HL-60/S4 (cell line): ENCODE measurements around the gene DCAKD.
"Not testable (repeated sequence)": the region's sequence is repeated elsewhere in the genome, so short reads cannot be mapped to it uniquely, and the experiment has no call there.

ENCODE experiments used
- in situ Hi-C: fragments of 300-500 bp; cut with MboI; formaldehyde crosslinking; loops from 2 replicates; pipeline ENCODE4 v1.14.3; 2022; ENCODE audit warnings: low sequenced_read_pairs

DCAKD gene

GRCh38 chr17:45067637-45068036 lies 16.2 kb upstream of the DCAKD start:
- in situ Hi-C loops, result no loop called here

- in situ Hi-C loops, result no loop called here
These were observed 11.8 kb upstream of the DCAKD start for GRCh38 chr17:45063198-45063597.

DNA sequence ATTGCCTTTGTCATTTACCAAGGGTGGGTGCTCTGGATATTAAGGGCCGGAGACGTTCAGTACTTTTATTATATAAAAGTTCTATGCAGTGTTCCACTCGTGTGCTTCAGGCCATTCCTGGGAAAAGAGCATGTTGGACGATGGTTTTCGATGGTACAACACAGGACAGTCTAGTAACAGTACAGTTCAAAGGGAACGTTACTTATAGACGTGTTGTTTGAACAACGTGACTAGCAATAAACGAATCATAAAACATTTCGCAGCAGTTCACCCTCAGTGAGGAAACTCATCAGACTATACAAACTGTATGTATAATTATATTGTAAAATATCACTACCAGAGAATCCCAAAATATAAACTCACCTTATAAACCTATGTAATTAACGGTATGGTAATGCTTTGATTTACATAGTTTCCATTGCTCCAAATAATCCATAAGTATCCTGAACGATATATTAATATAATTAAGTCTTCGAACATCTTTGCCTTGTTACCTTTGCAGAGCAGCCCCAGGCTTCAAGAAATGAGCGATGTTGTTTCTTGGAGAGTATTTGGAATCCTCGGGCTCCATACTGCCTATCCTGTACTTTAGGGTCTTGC lies 10.3 kb upstream of the DCAKD start:
- in situ Hi-C loops, result no loop called here

GRCh38 chr17:45060797-45061605 lies 9.6 kb upstream of the DCAKD start, which contains the start of gene NMT1:
Gene NMT1, plus strand, starts transcription at chr17:45061317. Its CDS starts 13 bp downstream, at chr17:45061330.
- in situ Hi-C loops, result no loop called here

DNA sequence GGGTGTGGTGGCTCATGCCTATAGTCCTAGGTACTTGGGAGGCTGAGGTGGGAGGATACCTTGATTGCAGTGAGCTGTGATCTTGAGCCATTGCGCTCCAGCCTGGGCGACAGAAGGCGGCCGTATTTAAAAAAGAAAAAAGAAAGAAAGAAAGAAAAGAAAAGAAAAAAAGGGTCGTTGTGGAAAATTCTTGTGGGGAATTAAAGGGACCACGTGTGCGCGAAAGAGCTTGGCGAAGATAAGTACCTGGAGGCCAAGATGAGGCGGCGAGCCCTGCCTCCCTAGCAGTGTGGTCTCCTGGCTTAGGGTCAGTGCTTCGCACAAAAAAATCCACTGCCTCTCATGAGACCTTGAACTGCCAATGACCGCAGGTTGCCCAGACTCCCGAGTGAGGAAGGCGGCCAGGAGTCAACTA lies 9.0 kb upstream of the DCAKD start:
- in situ Hi-C loops, result no loop called here

DNA sequence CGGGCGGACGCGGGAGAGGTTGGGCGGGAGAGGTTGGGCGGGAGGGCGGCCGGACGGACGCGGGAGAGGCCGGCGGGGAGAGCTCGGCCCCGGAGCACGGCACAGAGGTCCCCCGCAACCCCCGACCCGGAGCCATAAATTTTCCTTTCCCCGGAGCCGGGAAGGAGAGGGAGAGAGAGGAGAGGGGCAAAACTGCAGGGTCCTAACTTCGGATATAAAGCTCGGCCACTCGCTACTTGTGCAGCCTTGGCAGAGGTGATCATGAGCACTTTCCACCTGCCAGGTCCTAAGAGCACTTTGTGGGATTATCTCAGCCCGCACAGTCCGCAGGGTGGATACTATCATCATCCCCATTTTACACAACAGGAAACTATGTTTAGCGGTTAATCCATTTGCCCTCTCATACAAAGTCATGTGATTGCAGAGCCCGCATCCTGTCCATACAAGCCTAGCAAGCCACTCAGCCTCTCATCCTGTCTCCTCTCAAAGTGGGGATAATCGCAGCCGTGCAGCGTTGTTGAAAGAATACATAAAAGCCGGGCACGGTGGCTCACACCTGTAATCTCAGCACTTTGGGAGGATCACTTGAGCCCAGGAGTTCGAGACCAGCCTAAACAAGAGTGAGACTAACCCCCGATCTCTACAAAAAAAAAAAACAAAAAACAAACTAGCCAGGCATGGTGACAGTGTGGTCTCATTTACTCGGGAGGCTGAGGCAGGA lies 780 bp upstream of the DCAKD start:
- in situ Hi-C loops, result no loop called here

DNA sequence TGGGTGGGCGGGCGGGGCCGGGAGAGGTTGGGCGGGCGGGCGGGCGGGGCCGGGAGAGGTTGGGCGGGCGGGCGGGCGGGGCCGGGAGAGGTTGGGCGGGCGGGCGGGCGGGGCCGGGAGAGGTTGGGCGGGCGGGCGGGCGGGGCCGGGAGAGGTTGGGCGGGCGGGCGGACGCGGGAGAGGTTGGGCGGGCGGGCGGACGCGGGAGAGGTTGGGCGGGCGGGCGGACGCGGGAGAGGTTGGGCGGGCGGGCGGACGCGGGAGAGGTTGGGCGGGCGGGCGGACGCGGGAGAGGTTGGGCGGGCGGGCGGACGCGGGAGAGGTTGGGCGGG lies 254 bp upstream of the DCAKD start:
- in situ Hi-C loops, result not testable (repeated sequence)

GRCh38 chr17:45050481-45051059 lies 862 bp downstream of the DCAKD start:
- in situ Hi-C loops, result no loop called here

- in situ Hi-C loops, result no loop called here
These were observed 2.5 kb downstream of the DCAKD start for GRCh38 chr17:45048795-45049563.

DNA sequence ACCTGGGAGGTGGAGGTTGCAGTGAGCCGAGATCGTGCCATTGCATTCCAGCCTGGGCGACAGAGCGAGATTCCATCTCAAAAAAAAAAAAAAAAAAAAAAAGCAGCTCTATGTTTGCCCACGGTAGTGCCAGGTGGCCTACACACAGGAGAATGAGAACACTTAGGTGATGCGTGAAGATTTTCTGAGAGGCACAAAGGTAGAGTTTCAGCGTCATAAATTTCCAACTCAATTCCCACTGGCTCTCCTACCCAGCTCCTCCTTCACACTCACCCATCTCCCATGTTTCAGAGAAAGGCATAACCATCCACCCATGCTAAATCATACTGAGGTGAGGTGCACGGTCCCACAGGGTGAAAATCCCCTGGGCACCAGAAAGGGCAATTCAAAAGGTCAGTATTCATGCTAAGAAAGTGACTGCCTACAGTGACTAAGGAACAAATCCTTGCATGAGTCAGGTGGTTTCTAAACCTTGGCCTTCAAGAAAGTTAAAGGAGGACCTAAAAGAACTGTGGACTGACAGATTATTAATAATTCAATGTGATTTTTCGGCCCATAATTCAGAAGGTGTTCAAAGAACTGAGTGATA lies 4.8 kb downstream of the DCAKD start:
- in situ Hi-C loops, result no loop called here

GRCh38 chr17:45043813-45044540 lies 7.5 kb downstream of the DCAKD start:
- in situ Hi-C loops, result no loop called here

DNA sequence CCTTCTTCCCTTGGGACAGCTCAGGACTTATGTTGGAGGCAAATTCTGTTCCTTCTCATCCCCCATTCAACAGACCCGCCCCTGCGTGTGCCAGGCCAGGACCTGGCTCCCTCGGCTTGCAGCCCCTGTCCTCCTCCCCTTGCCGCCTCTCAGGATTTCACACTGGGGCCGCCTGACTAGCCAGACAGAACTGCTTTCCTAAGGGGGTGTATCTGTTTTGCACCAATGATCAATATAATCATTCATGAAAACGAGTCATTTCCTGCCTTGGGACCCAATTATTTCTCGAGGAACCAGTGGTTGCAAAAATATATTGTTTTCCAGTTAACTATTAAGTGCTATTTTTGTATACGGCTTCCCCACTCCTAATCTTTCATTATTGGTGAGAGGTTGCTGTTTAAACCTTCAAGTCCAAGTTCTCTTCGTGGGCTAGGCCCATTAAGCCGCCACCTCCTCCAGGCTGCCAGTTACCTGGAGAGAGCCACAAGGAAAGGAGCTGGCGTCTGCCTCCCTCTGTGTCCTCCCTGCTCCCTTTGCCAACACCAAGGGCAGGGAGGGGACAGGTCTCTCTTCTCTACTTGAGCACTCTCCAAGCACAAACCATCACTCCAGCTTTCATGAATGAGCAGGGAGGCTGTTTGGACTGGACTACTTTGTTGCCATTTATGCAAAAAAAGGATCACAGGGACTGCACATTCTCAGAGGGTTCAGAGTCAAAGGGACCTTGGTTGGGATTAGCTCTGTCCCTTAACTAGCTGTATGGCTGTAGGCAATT lies 8.9 kb downstream of the DCAKD start:
- in situ Hi-C loops, result no loop called here

- in situ Hi-C loops, result no loop called here
These were observed 11.0 kb downstream of the DCAKD start for GRCh38 chr17:45040459-45040858.

DNA sequence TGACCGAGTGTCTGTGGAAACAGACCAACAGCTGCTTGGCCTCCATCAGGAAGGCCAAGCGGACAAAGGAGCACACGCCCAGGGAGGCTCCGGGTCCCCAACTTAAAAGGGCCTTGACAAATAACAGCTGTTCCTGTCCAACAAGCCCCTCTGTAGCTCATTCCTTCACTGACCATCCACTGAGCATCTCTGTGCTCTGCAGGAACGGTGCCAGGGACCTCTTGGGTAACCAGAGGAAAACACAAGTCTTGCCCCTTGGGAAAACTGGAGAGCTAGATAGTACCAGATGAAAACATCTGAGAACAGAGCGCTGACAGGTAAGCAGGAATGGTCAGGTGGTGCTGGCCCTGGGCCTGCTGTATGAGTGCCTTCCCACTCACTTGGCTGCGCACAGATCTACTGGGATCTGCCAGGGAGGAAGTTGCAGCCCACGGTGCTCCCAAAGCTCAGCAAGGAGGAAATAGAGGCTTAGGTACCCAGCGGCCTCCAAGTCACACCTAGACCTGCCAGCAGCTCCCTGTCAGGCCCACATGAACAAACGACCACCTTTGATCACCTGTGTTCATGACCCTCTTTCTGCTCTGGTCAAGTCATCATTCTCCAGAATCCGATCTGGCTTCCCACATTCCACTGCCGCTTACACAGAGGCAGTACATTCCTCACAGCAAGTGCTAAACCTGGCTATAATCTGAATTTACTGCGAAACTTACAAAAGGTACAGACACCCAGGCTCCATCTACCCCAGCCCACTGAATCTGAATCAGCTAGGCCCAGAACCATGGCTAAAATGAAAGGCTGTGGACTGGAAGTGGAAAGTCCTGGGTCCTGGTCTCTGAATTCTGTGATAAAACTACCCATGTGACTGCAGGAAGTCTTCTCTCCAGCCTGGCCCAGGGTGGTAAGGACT lies 12.5 kb downstream of the DCAKD start:
- in situ Hi-C loops, result no loop called here

GRCh38 chr17:45036691-45037090 lies 14.7 kb downstream of the DCAKD start:
- in situ Hi-C loops, result no loop called here

GRCh38 chr17:45035848-45036247 lies 15.6 kb downstream of the DCAKD start:
- in situ Hi-C loops, result no loop called here

DNA sequence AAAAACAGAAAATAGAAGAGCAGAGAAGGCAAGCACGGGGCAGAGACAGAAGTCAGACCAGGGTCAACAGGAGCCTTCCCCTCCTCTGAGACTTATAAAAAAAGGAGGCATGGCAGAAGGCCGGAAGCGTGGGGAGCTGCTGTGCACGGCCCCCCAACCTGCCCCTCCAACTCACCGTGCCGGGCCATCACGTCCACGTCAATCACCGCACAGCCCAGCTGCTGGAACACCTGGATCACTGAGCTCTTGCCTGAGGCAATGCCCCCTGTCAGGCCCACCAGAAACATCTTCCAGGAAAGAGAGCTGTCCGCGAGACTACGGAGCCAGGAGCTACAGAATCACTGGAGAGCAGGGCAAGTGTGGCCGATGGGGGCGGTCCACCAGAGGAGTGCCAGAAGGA lies 16.8 kb downstream of the DCAKD start:
- in situ Hi-C loops, result no loop called here

GRCh38 chr17:45032174-45032541 lies 19.3 kb downstream of the DCAKD start:
- in situ Hi-C loops, result no loop called here
